A549 (cell line): Measurements from ENCODE around the gene RHOT2. TPM values are rescaled to one million over a fixed set of nuclear protein-coding genes. Genes with fewer than 3 reads are reported as not detected.

ENCODE experiments used
- ATAC-seq, 2 experiments: fragments of 200-7000 bp in 1 of 2; fragments of >200 bp in 1 of 2; cut with Nextera tagmentation in 1 of 2; cut with Tn5 transposase in 1 of 2; 3 replicates each; pipeline versions ENCODE4 v1.8.0 to v1.9.1; 2018 to 2020; ENCODE audit warnings: mild to moderate bottlenecking in 1 of 2, moderate library complexity in 1 of 2
- CTCF ChIA-PET: fragments of 300-600 bp; sonication (Branson Sonifier 250); formaldehyde crosslinking; extraction: SDS; loops from one replicate; lab custom pipeline; 2021; ENCODE audit warnings: antibody characterized with exemption, inconsistent platforms; lab: Yijun Ruan, JAX
- POLR2A ChIA-PET: fragments of 350-600 bp; formaldehyde crosslinking; extraction: SDS; loops from one replicate; lab custom pipeline; 2021; ENCODE audit warnings: antibody characterized with exemption, inconsistent platforms; lab: Yijun Ruan, JAX
- DNase-seq, 2 experiments: peaks; one replicate each; pipeline versions ENCODE4 v3.0.0 to v3.0.0-alpha.2; 2011 to 2016; ENCODE audit warnings: low read depth in 1 of 2, low spot score in 1 of 2
- FAIRE-seq: peaks from 2 replicates; lab custom pipeline; 2011; peaks lifted over from hg19 to GRCh38; lab: Jason Lieb, UNC
- H3K27ac ChIP-seq, 2 experiments: fragments of >200 bp; sonication (Bioruptor Twin); formaldehyde crosslinking; 3 replicates each; pipeline ENCODE4 v1.5.1; 2016 to 2017
- H3K4me1 ChIP-seq: fragments of >200 bp; sonication (Bioruptor Twin); formaldehyde crosslinking; 3 replicates; pipeline ENCODE4 v1.6.1; 2016
- H3K4me2 ChIP-seq: fragments of >200 bp; sonication (Bioruptor Twin); formaldehyde crosslinking; 3 replicates; pipeline ENCODE4 v1.6.1; 2016
- H3K4me3 ChIP-seq: fragments of >200 bp; sonication (Bioruptor Twin); formaldehyde crosslinking; 3 replicates; pipeline ENCODE4 v1.5.1; 2016
- H3K9me3 ChIP-seq: fragments of >200 bp; sonication (Bioruptor Twin); formaldehyde crosslinking; 3 replicates; pipeline ENCODE4 v1.6.1; 2016
- BCL3 ChIP-seq: fragments of >200 bp; sonication (Bioruptor Twin); formaldehyde crosslinking; IDR thresholded peaks from 3 replicates; pipeline ENCODE4 v1.6.1; 2016
- CBX8 ChIP-seq: fragments of 200-600 bp; sonication (generic); IDR thresholded peaks from 2 replicates; pipeline ENCODE4 v1.6.1; 2016
- CHD4 ChIP-seq: fragments of 200-600 bp; sonication (generic); IDR thresholded peaks from 2 replicates; pipeline ENCODE4 v1.6.1; 2016; ENCODE audit warnings: antibody characterized with exemption, mild to moderate bottlenecking, borderline replicate concordance
- CTCF ChIP-seq: fragments of >200 bp; sonication (Bioruptor Twin); formaldehyde crosslinking; IDR thresholded peaks from 3 replicates; pipeline ENCODE4 v1.5.1; 2016
- EHF ChIP-seq: fragments of 250-450 bp; sonication (Bioruptor Pico); IDR thresholded peaks from 2 replicates; pipeline ENCODE4 v1.5.0; 2020; ENCODE audit warnings: mild to moderate bottlenecking
- ESRRA ChIP-seq: fragments of 150-350 bp; IDR thresholded peaks from 2 replicates; pipeline ENCODE4 v1.6.1; 2014; ENCODE audit warnings: mild to moderate bottlenecking, low read length, borderline replicate concordance
- FOSB ChIP-seq: fragments of 250-450 bp; sonication (Bioruptor Pico); IDR thresholded peaks from 2 replicates; pipeline ENCODE4 v1.5.0; 2020; ENCODE audit warnings: mild to moderate bottlenecking, moderate library complexity
- FOXS1 ChIP-seq: fragments of 250-450 bp; sonication (Bioruptor Pico); IDR thresholded peaks from 2 replicates; pipeline ENCODE4 v1.5.0; 2020; ENCODE audit warnings: mild to moderate bottlenecking, moderate library complexity
- HDAC2 ChIP-seq: fragments of 200-600 bp; sonication (generic); IDR thresholded peaks from 2 replicates; pipeline ENCODE4 v1.6.1; 2016
- HEYL ChIP-seq: fragments of 250-450 bp; sonication (Bioruptor Pico); IDR thresholded peaks from 2 replicates; pipeline ENCODE4 v1.8.0; 2021; ENCODE audit warnings: mild to moderate bottlenecking, moderate library complexity
- HOXB13 ChIP-seq: fragments of 250-450 bp; sonication (Bioruptor Pico); IDR thresholded peaks from 2 replicates; pipeline ENCODE4 v1.5.0; 2020; ENCODE audit warnings: low read depth, mild to moderate bottlenecking, moderate library complexity
- HOXB5 ChIP-seq: fragments of 250-450 bp; sonication (Bioruptor Pico); IDR thresholded peaks from 2 replicates; pipeline ENCODE4 v1.5.0; 2020; ENCODE audit warnings: mild to moderate bottlenecking, moderate library complexity
- JUN ChIP-seq, 2 experiments: fragments of >200 bp; sonication (Bioruptor Twin); formaldehyde crosslinking; IDR thresholded peaks; 2 replicates in 1 of 2; 3 replicates in 1 of 2; pipeline ENCODE4 v1.6.1; 2016 to 2017
- JUNB ChIP-seq: fragments of >200 bp; sonication (Bioruptor Twin); formaldehyde crosslinking; IDR thresholded peaks from 2 replicates; pipeline ENCODE4 v1.6.1; 2016
- KDM5A ChIP-seq: fragments of 200-600 bp; sonication (generic); IDR thresholded peaks from 2 replicates; pipeline ENCODE4 v1.6.1; 2016; ENCODE audit warnings: antibody characterized with exemption, mild to moderate bottlenecking
- MAFK ChIP-seq: fragments of 450-650 bp; IDR thresholded peaks from 2 replicates; pipeline ENCODE4 v1.6.1; 2014; ENCODE audit not compliant: partially characterized antibody
- NPAS2 ChIP-seq: fragments of 250-450 bp; sonication (Bioruptor Pico); IDR thresholded peaks from 2 replicates; pipeline ENCODE4 v1.8.0; 2022; ENCODE audit warnings: mild to moderate bottlenecking, moderate library complexity, borderline replicate concordance
- SREBF2 ChIP-seq: fragments of 450-650 bp; IDR thresholded peaks from 2 replicates; pipeline ENCODE4 v1.6.1; 2014; ENCODE audit warnings: mild to moderate bottlenecking, moderate library complexity
- WGBS: methylation state at CpG from one replicate; pipeline ENCODE4 v1.1.6; 2017; ENCODE audit errors: missing lambda C conversion rate; 5-methylcytosine and 5-hydroxymethylcytosine counted together
- polyA plus RNA-seq, 4 experiments: library from polyadenylated mRNA; depleted of rRNA in 3 of 4; stranded (reverse); fragments of >200 nt; fragmentation: RNase III in 1 of 4; extraction: RNeasy Plus Mini Kit Qiagen cat#74134 plus additional on column Dnase treatment in 1 of 4; gene quantifications; 2 replicates in 3 of 4; 3 replicates in 1 of 4; pipeline ENCODE4 v1.2.3, GENCODE V29; 2011 to 2017
- TF ChIP-seq, protein P1 (sequence below): fragments of 250-450 bp; sonication (Bioruptor Pico); IDR thresholded peaks from 2 replicates; pipeline ENCODE4 v1.5.0; 2020; ENCODE audit warnings: low read depth, mild to moderate bottlenecking, moderate library complexity
- TF ChIP-seq, protein P2 (sequence below): IDR thresholded peaks from 2 replicates; pipeline ENCODE4 v1.6.1; 2012; ENCODE audit warnings: low read depth, borderline replicate concordance

Gene RHOT2
- polyA plus RNA-seq, 2 of the 4 experiments (the other 2 are of a cell fraction) = 38.0 to 83.1 TPM

GRCh38 chr16:647173-647902, 20.6 kb upstream of the RHOT2 start:
- POLR2A ChIA-PET = no interaction called here
- Histone ChIP-seq H3K9me3 (no peaks in the 10 kb centered on the region), H3K4me1 (peaks cover 50% of the 10 kb centered on the region), H3K27ac (peak overlapping the region in 1 of 2 experiments; percentile 99; a peak in 2 of 6 replicates), H3K4me3 (no peak overlapping the region), H3K4me2 (peak overlapping the region; percentile 93)
- no peak for TF ChIP-seq FOSB (CRISPR knock-in tag)
- TF ChIP-seq JUN (IDR thresholded peaks at IDR 0.05) = no peak
- TF ChIP-seq HOXB5 = no peak
- TF ChIP-seq, protein P1, sequence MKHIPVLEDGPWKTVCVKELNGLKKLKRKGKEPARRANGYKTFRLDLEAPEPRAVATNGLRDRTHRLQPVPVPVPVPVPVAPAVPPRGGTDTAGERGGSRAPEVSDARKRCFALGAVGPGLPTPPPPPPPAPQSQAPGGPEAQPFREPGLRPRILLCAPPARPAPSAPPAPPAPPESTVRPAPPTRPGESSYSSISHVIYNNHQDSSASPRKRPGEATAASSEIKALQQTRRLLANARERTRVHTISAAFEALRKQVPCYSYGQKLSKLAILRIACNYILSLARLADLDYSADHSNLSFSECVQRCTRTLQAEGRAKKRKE (CRISPR knock-in tag) = no peak
- DNase-seq (no peak), FAIRE-seq (no peak), ATAC-seq (no peak)
- CTCF ChIA-PET = interaction anchor here (1.0 to 6.1 kb wide), 10 partner anchors 9 to 76 kb away, joined by 3 to 64 read pairs (median 4); partner anchors contain the start of gene METTL26
- 93% methylated on average over 21 of the region's 25 CpGs for WGBS

DNA sequence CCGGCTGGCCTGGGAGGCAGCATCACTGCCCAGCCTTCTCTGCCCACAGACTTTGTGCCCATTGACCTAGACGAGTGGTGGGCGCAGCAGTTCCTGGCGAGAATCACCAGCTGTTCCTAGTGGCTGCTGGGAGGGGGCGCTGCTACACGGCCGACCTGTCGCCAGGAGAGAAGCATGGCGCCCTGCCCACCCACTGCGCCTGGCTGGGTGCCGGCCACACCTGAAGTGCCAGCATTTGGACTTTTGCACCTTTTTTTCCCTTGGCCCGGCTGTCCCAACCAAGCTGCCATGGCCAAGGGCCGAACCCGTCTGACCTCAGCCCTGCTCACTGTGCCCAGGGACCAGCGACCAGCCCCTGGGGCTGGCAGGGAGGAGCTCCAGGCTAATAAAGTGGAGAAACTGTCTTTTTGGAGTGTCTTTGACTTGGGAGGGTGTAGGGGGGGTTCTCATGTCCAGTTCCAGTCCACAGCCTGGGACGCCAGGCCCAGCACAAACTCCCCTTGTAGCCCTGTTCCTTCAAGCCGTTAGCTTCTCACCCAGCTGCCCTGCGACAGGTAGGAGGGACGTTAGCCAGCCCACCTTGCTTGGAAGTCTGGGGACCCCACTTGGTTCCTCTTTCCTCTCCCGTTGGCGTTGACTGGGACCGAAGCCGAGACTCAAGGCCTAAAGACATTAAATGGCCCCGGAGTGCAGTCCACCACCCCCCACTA, 19.7 kb upstream of the RHOT2 start:
- peak overlapping the region; percentile 90 to 99 for H3K27ac ChIP-seq
- H3K4me3 ChIP-seq = peak overlapping the region; percentile 79
- POLR2A ChIA-PET = no interaction called here
- DNase-seq = peak in 1 of 2 experiments; percentile 54
- CTCF ChIA-PET = interaction anchor here (1.0 to 6.1 kb wide), 11 partner anchors 8 to 77 kb away, joined by 3 to 64 read pairs (median 4); partner anchors contain the start of gene METTL26
- peaks cover 43% of the 10 kb centered on the region for H3K4me1 ChIP-seq
- no peaks in the 10 kb centered on the region for H3K9me3 ChIP-seq
- no peak for TF ChIP-seq MAFK
- peak; percentile 38 for TF ChIP-seq CTCF
- no peak for TF ChIP-seq HOXB13 (CRISPR knock-in tag)
- TF ChIP-seq HDAC2 = no peak
- TF ChIP-seq FOSB (CRISPR knock-in tag) = no peak
- TF ChIP-seq BCL3 = no peak
- TF ChIP-seq SREBF2 = no peak
- TF ChIP-seq, protein P2, sequence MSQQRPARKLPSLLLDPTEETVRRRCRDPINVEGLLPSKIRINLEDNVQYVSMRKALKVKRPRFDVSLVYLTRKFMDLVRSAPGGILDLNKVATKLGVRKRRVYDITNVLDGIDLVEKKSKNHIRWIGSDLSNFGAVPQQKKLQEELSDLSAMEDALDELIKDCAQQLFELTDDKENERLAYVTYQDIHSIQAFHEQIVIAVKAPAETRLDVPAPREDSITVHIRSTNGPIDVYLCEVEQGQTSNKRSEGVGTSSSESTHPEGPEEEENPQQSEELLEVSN = no peak
- H3K4me2 ChIP-seq = peak overlapping the region; percentile 93
- WGBS = 75% methylated on average over 17 of the region's 24 CpGs
- no peak for FAIRE-seq
- peak in 1 of 2 experiments; percentile 3; a peak in 1 of 6 replicates for ATAC-seq

GRCh38 chr16:648781-649589, 18.9 kb upstream of the RHOT2 start, which contains the start of gene WDR90:
TSS of gene WDR90 (plus strand) at chr16:649365. CDS start at chr16:649417, 52 bp downstream.
- Histone ChIP-seq H3K27ac (peak within 1 kb of the TSS; percentile 90 to 99), H3K4me1 (peaks cover 43% of the 10 kb centered on the region), H3K4me2 (peak within 1 kb of the TSS; percentile 93), H3K9me3 (no peaks in the 10 kb centered on the region), H3K4me3 (peak within 1 kb of the TSS; percentile 79)
- ATAC-seq = peak; percentile 70 to 85
- CTCF ChIA-PET = interaction anchor here (1.0 to 6.1 kb wide), 14 partner anchors 11 to 78 kb away, joined by 3 to 64 read pairs (median 4); partner anchors contain the start of genes METTL26, RHOT2 and STUB1
- DNase-seq = peak; percentile 94
- WGBS = 22% methylated on average over 57 of the region's 91 CpGs
- peak; percentile 46 for FAIRE-seq
- POLR2A ChIA-PET = interaction anchor here (0.6 to 1.2 kb wide), 3 partner anchors 26 to 773 kb away, joined by 3 to 6 read pairs (median 3); partner anchors contain the start of gene RHBDL1
- TF ChIP-seq CBX8 = no peak
- TF ChIP-seq ESRRA = no peak
- peak; percentile 87; the same call in 1 of the 2 replicates for TF ChIP-seq FOXS1 (CRISPR knock-in tag)
- no peak for TF ChIP-seq CHD4
- TF ChIP-seq, protein P2 = peak; percentile 95
- TF ChIP-seq HOXB13 (CRISPR knock-in tag) = peak; percentile 97
- TF ChIP-seq KDM5A = no peak
- TF ChIP-seq SREBF2 = no peak
- TF ChIP-seq HEYL (CRISPR knock-in tag) = peak; percentile 82
- TF ChIP-seq JUNB = no peak
- TF ChIP-seq MAFK = no peak
- peak; percentile 95 for TF ChIP-seq EHF
- TF ChIP-seq NPAS2 (CRISPR knock-in tag) = peak; percentile 43; the same call in 1 of the 2 replicates
- TF ChIP-seq CTCF = no peak
